B cell (primary cell): Measurements from ENCODE around the gene BRI3. TPM values are rescaled to one million over a fixed set of nuclear protein-coding genes. Genes with fewer than 3 reads are reported as not detected.

ENCODE experiments used
- ATAC-seq: fragments of 200-7000 bp; cut with Tn5 transposase; one replicate; pipeline ENCODE4 v1.10.0; 2021; ENCODE audit warnings: low read depth, mild to moderate bottlenecking, moderate number of reproducible peaks, moderate library complexity
- CTCF ChIA-PET: fragments of 350-600 bp; sonication (Branson Sonifier 250); formaldehyde crosslinking; loops from one replicate; lab custom pipeline; 2021; ENCODE audit warnings: antibody characterized with exemption, inconsistent platforms; lab: Charles Lee
- POLR2A ChIA-PET: fragments of 350-600 bp; sonication (Branson Sonifier 250); formaldehyde crosslinking; loops from one replicate; lab custom pipeline; 2021; ENCODE audit warnings: antibody characterized with exemption; lab: Charles Lee
- DNase-seq: peaks from one replicate; pipeline ENCODE4 v3.0.0; 2013
- H2AFZ ChIP-seq: 2 replicates; pipeline ENCODE4 v1.6.1; 2012; ENCODE audit warnings: mild to moderate bottlenecking, low read depth, low read length; ENCODE audit not compliant: insufficient read depth, poor library complexity, severe bottlenecking
- H3K27ac ChIP-seq, 2 donors: 1 replicate in 1 of 2; 2 replicates in 1 of 2; pipeline ENCODE4 v1.5.1; 2012 to 2013; ENCODE audit warnings: low read length in 2 of 2, mild to moderate bottlenecking in 2 of 2, moderate library complexity in 1 of 2
- H3K27me3 ChIP-seq, 4 experiments: fragments of 200-600 bp in 1 of 4; sonication (generic) in 1 of 4; replicated peaks in 1 of 4; 1 replicate in 2 of 4; 2 replicates in 2 of 4; pipeline versions ENCODE4 v1.6.1 to v1.7.0; 2013 to 2016; ENCODE audit warnings: low read length in 3 of 4, mild to moderate bottlenecking in 2 of 4, mixed read lengths in 1 of 4, moderate library complexity in 1 of 4; ENCODE audit not compliant: insufficient read depth in 4 of 4, control insufficient read depth in 3 of 4; ENCODE audit errors: control extremely low read depth in 1 of 4
- H3K36me3 ChIP-seq, 2 experiments: replicated peaks in 1 of 2; 1 replicate in 1 of 2; 2 replicates in 1 of 2; pipeline versions ENCODE4 v1.6.1 to v1.7.1; 2013; ENCODE audit warnings: low read length in 1 of 2; ENCODE audit not compliant: insufficient read depth in 2 of 2, control insufficient read depth in 1 of 2; ENCODE audit errors: control extremely low read depth in 1 of 2, extremely low read depth in 1 of 2
- H3K4me1 ChIP-seq, 2 donors: fragments of 200-600 bp in 1 of 2; sonication (generic) in 1 of 2; 1 replicate in 1 of 2; 2 replicates in 1 of 2; pipeline versions ENCODE4 v1.5.1 to v1.6.1; 2013 to 2017; ENCODE audit warnings: low read length in 2 of 2; ENCODE audit not compliant: control insufficient read depth in 2 of 2, insufficient read depth in 2 of 2
- H3K4me2 ChIP-seq: replicated peaks from 2 replicates; pipeline ENCODE3; 2012; ENCODE audit warnings: mild to moderate bottlenecking, low read depth, low read length; ENCODE audit not compliant: poor library complexity, severe bottlenecking
- H3K4me3 ChIP-seq, 5 experiments: fragments of 200-600 bp in 1 of 5; sonication (generic) in 1 of 5; 1 replicate in 3 of 5; 2 replicates in 2 of 5; pipeline versions ENCODE4 v1.5.1 to v1.7.0; 2011 to 2016; ENCODE audit warnings: low read length in 4 of 5, mild to moderate bottlenecking in 4 of 5, low read depth in 2 of 5, control low read depth in 1 of 5, moderate library complexity in 1 of 5; ENCODE audit not compliant: insufficient read depth in 1 of 5; ENCODE audit errors: control extremely low read depth in 1 of 5, extremely low read depth in 1 of 5
- H3K79me2 ChIP-seq: fragments of 200-600 bp; sonication (generic); one replicate; pipeline ENCODE4 v1.6.0; 2016; ENCODE audit warnings: low read length; ENCODE audit not compliant: control insufficient read depth, insufficient read depth
- H3K9ac ChIP-seq: fragments of 200-600 bp; sonication (generic); 2 replicates; pipeline ENCODE4 v1.6.1; 2017; ENCODE audit warnings: mild to moderate bottlenecking, low read length, moderate library complexity
- H3K9me3 ChIP-seq, 3 donors: one replicate each; pipeline versions ENCODE4 v1.6.1 to v1.7.1; 2013; ENCODE audit warnings: low read length in 2 of 3; ENCODE audit not compliant: control insufficient read depth in 2 of 3, insufficient read depth in 1 of 3; ENCODE audit errors: control extremely low read depth in 1 of 3
- H4K20me1 ChIP-seq: 2 replicates; pipeline ENCODE4 v1.6.0; 2012; ENCODE audit warnings: mild to moderate bottlenecking, low read length; ENCODE audit not compliant: insufficient read depth, control insufficient read depth, poor library complexity, severe bottlenecking
- H3K27ac Mint-ChIP-seq: one replicate; pipeline ENCODE4 v1.8.0; 2021; ENCODE audit warnings: mixed read lengths
- H3K27me3 Mint-ChIP-seq: one replicate; pipeline ENCODE4 v1.8.0; 2021; ENCODE audit warnings: mixed read lengths
- H3K4me1 Mint-ChIP-seq: one replicate; pipeline ENCODE4 v1.8.0; 2021; ENCODE audit warnings: mixed read lengths
- H3K4me3 Mint-ChIP-seq: one replicate; pipeline ENCODE4 v1.8.0; 2021; ENCODE audit warnings: mixed read lengths
- H3K9me3 Mint-ChIP-seq: one replicate; pipeline ENCODE4 v1.8.0; 2022; ENCODE audit warnings: mixed read lengths; ENCODE audit not compliant: insufficient read depth
- CTCF ChIP-seq: fragments of 200-600 bp; IDR thresholded peaks from one replicate; pipeline ENCODE4 v1.8.0; 2022; ENCODE audit warnings: antibody characterized with exemption, mild to moderate bottlenecking
- EZH2 ChIP-seq: IDR thresholded peaks from 2 replicates; pipeline ENCODE4 v1.6.1; 2012; ENCODE audit warnings: borderline replicate concordance, low read depth, mild to moderate bottlenecking, moderate library complexity, low read length; ENCODE audit not compliant: insufficient read depth, poor library complexity, severe bottlenecking
- WGBS: methylation state at CpG from one replicate; pipeline ENCODE4 v1.1.5; 2013; ENCODE audit warnings: missing lambda C conversion rate; ENCODE audit not compliant: insufficient coverage; 5-methylcytosine and 5-hydroxymethylcytosine counted together
- intact Hi-C: fragments of 100-400 bp; cut with micrococcal nuclease; formaldehyde crosslinking; loops from one replicate; pipeline ENCODE4 v1.10.0; 2022
- polyA plus RNA-seq: library from polyadenylated mRNA; depleted of rRNA; stranded (reverse); fragments of >200 nt; gene quantifications from 2 replicates; pipeline ENCODE4 v1.2.3, GENCODE V29; 2012
- total RNA-seq, 2 donors: library from RNA; stranded (reverse); fragments of 120-200 nt in 1 of 2; gene quantifications; 1 replicate in 1 of 2; 2 replicates in 1 of 2; pipeline versions ENCODE4 v1.2.3 to v1.2.4, GENCODE V29; 2013 to 2022

BRI3 gene
- total and polyA plus RNA-seq, 2 donors (not counting 1 experiment from before 2014, with no cell fraction given), result 21.6 to 86.7 TPM

- CTCF ChIA-PET, result interaction anchor here (1.5 kb wide), 1 partner anchor 12 kb away, joined by 3 read pairs; no protein-coding TSS in a partner anchor
- Mint-ChIP-seq H3K27me3 (no peaks in the 10 kb centered on the region), H3K9me3 (no peaks in the 10 kb centered on the region), H3K4me3 (no peak overlapping the region), H3K4me1 (no peaks in the 10 kb centered on the region), H3K27ac (no peak overlapping the region)
- no peak overlapping the region for H2AFZ ChIP-seq
- no peaks in the 10 kb centered on the region for H3K79me2 ChIP-seq
- intact Hi-C loops, result no loop called here
- ATAC-seq (no peak), DNase-seq (no peak)
- no peaks in the 10 kb centered on the region for H3K27me3 ChIP-seq
- no peak overlapping the region for H3K4me2 ChIP-seq
- no peaks in the 10 kb centered on the region for H3K9me3 ChIP-seq
- H4K20me1 ChIP-seq, result no peaks in the 10 kb centered on the region
- no peak overlapping the region for H3K9ac ChIP-seq
- H3K27ac ChIP-seq, result no peak overlapping the region
- POLR2A ChIA-PET, result no interaction called here
- 82% methylated on average over 14 of the region's 22 CpGs for WGBS
- H3K36me3 ChIP-seq, result no peaks in the 10 kb centered on the region
- TF ChIP-seq EZH2, result no peak
- no peak for TF ChIP-seq CTCF
- H3K4me1 ChIP-seq, result no peaks in the 10 kb centered on the region
- H3K4me3 ChIP-seq, result no peak overlapping the region
These were observed 20.4 kb downstream of the BRI3 start for GRCh38 chr7:98301693-98302470.

- Mint-ChIP-seq H3K9me3 (no peaks in the 10 kb centered on the region), H3K27me3 (no peaks in the 10 kb centered on the region), H3K4me1 (no peaks in the 10 kb centered on the region), H3K4me3 (no peak overlapping the region), H3K27ac (no peak overlapping the region)
- H3K4me2 ChIP-seq, result no peak overlapping the region
- ChIA-PET POLR2A (no interaction called here), CTCF (no interaction called here)
- H3K27ac ChIP-seq, result no peak overlapping the region
- no peaks in the 10 kb centered on the region for H3K36me3 ChIP-seq
- no peaks in the 10 kb centered on the region for H3K9me3 ChIP-seq
- intact Hi-C loops, result no loop called here
- ATAC-seq, result no peak
- no peaks in the 10 kb centered on the region for H4K20me1 ChIP-seq
- WGBS, result 97% methylated on average over 12 of the region's 19 CpGs
- TF ChIP-seq EZH2 (no peak), CTCF (no peak)
- H3K79me2 ChIP-seq, result no peaks in the 10 kb centered on the region
- no peaks in the 10 kb centered on the region for H3K27me3 ChIP-seq
- H3K4me3 ChIP-seq, result no peak overlapping the region
- no peak for DNase-seq
- no peaks in the 10 kb centered on the region for H3K4me1 ChIP-seq
- no peak overlapping the region for H2AFZ ChIP-seq
- H3K9ac ChIP-seq, result no peak overlapping the region
These were observed 21.8 kb downstream of the BRI3 start for GRCh38 chr7:98303176-98303865.
